Measurements from ENCODE around the gene MAP2.
"Not testable (repeated sequence)": the region's sequence is repeated elsewhere in the genome, so short reads cannot be mapped to it uniquely, and the experiment has no call there.

Gene MAP2

DNA sequence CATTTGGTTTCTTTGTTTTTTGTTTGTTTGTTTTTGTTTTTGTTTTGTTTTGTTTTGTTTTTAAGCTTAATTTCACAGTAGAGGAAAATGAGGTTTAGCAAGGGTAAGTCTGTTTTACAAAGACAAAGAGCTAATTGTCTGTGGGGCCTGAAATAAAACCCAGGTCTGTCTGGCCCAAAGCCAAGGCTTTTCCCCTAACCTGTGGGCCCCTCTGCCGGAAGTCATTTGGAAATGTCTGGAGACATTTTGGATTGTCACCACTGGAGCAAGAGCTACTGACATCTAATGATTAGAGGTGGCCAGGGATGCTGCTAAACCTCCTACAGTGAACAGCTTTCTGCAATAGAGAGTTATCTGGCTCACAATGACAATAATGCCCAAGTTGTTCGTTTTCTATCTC lies 167.2 kb downstream of the MAP2 start:
- DNase-seq (ENCODE audit: low read depth in 2 of 2) = no peak

- no peak for DNase-seq (ENCODE audit: low read depth in 2 of 2)
Observed at GRCh38 chr2:209592106-209592505, 168.3 kb downstream of the MAP2 start.

DNA sequence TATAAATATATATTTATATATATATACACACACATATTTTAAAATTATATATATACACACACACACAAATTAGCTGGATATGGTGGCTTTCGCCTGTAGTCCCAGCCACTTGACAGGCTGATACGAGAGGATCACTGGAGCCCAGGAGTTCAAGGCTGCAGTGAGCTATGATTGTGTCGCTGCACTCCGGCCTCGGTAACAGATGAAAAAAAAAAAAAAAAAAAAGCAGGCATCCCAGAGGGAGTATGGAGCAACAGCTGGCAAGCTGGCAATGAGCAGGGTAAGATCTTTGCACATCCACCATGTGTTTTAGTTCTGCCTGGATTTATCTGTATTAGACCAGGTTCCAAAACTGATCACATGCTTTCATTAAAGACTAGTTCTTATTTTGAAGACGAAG lies 170.1 kb downstream of the MAP2 start:
- no peak for DNase-seq (ENCODE audit: low read depth in 2 of 2)

GRCh38 chr2:209596262-209596661 lies 172.4 kb downstream of the MAP2 start:
- no peak for DNase-seq (ENCODE audit: low read depth in 2 of 2)

DNA sequence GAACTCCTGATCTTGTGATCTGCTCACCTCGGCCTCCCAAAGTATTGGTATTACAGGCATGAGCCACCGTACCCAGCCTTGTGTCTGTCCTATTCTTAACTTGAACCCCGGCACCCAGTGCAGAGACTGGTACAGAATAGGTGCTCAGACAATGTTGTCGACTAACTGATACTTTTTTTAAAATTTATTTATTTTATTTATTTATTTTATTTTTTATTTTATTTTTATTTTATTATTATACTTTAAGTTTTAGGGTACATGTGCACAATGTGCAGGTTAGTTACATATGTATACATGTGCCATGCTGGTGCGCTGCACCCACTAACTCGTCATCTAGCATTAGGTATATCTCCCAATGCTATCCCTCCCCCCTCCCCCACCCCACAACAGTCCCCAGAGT lies 174.4 kb downstream of the MAP2 start:
- not testable (repeated sequence) for DNase-seq (ENCODE audit: low read depth in 2 of 2)

DNA sequence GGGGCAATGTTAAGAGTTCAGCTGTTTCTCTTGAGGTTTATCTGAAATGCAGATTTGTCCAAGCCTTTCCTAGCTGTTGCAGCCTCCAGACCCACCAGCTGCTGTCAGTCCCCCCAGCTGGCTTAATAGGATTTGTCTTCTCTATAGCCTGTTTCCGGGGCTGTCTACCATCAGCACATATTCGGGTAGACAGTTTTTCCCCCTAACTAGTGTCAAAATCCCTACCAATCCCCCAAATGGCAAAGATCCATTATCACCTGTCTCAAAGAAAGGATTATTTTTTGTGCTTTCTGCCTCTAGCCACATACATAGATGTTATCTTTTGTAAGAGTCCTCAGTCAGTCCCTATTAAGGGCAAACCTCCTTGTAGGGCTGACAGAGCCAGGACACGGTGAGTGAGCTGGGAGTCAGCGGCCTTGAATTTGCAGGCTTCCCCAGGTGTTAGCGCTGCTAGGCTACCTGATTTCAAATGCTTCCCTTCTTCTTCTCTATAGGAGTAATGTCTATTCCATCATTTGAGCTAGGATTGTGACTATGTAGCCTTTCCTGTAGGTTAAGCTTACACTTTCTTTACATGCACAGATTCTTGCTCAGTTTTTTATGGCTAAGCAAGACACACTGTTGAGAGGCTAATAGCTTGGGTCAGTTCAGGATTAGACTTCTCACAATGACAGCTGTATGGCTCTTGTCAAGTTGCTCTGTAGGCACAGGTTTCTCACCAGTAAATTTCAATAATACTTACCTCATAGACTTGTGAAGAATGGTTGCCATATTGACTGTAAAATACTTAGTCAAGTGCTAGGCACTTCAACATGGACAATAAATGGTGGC lies 176.7 kb downstream of the MAP2 start:
- DNase-seq (ENCODE audit: low read depth in 2 of 2) = no peak

DNA sequence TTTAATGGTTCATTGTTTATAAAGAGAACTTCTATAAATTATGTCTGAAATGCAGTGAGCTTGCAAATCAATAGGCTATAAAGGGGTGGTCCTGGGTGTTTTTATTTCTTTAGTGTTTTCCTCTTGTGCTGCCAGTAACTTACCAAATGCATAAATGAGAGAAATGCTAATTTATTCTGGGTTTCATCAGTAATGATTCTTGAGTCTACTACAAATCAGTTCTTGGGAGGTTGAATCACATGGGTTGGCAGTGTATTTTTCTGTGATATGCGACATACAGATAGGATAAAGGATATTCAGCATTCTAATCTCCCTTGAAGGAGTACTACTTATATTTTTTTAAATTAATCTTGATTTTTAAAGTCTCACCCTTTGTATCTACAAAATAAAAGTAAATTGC lies 177.7 kb downstream of the MAP2 start:
- DNase-seq (ENCODE audit: low read depth in 2 of 2) = no peak

DNA sequence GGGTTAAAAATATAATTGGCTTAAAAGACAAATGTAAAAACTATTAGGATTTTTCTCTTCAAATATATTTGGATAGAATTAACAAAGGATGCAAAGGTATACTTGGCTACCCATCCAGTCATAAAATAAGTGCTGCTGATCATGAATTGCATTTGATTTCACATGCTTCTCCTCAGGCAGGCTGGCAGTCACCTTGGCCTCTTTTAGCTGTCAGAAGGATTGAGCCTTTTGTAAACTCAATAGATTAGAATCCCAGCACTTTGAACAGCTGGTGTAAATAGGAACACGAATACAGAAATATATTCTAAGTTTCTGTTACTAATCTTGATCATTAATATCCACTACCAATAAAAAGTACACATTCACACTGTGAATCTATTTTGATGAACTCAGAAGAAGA lies 178.4 kb downstream of the MAP2 start:
- no peak for DNase-seq (ENCODE audit: low read depth in 2 of 2)

- no peak for DNase-seq (ENCODE audit: low read depth in 2 of 2)
Observed at GRCh38 chr2:209609531-209609930, 185.7 kb downstream of the MAP2 start.

DNA sequence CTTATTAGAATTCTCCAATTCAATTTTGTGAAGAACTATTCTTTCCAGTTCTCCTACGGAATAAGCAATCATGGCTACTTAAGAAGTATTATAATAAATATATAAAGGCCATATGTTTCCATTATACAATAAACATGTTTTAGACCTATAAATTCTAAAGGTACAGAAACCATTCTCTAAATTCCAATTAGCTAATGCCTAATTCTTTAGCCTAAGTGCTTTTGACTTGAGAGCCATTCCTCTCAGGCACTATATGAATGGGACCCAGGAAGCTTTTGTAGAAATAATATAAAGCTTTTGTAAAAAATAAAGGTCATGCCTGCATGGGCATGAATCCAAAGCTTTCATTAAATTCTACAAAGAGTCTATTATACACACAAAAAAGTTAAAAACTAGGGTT lies 186.8 kb downstream of the MAP2 start:
- no peak for DNase-seq (ENCODE audit: low read depth in 2 of 2)

- no peak for DNase-seq (ENCODE audit: low read depth in 2 of 2)
Observed at GRCh38 chr2:209613649-209614305, 189.9 kb downstream of the MAP2 start.

GRCh38 chr2:209614690-209615369 lies 191.0 kb downstream of the MAP2 start:
- DNase-seq (ENCODE audit: low read depth in 2 of 2) = no peak

GRCh38 chr2:209619782-209620181 lies 195.9 kb downstream of the MAP2 start:
- no peak for DNase-seq (ENCODE audit: low read depth in 2 of 2)

- DNase-seq (ENCODE audit: low read depth in 2 of 2) = no peak
Observed at GRCh38 chr2:209624192-209624938, 200.5 kb downstream of the MAP2 start.

- no peak for DNase-seq (ENCODE audit: low read depth in 2 of 2)
Observed at GRCh38 chr2:209629597-209629996, 205.8 kb downstream of the MAP2 start.

GRCh38 chr2:209633911-209634310 lies 210.1 kb downstream of the MAP2 start:
- DNase-seq (ENCODE audit: low read depth in 2 of 2) = no peak

GRCh38 chr2:209636076-209636475 lies 212.2 kb downstream of the MAP2 start:
- no peak for DNase-seq (ENCODE audit: low read depth in 2 of 2)

DNA sequence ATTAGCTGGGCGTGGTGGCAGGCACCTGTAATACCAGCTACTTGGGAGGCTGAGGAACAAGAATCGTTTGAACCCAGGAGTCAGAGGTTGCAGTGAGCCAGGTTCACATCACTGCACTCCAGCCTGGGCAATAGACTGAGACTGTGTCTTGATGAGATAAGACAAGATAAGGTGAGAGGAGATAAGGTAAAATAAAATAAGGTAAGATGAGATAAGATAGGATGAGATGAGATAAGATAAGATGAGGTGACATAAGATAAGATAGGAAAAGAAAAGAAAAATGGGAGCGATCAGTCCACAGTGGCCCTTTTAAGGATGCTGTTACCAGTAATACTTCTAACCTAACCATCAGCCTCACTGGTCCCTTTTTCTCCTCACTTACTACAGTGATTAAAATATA lies 213.4 kb downstream of the MAP2 start:
- no peak for DNase-seq (ENCODE audit: low read depth in 2 of 2)

DNA sequence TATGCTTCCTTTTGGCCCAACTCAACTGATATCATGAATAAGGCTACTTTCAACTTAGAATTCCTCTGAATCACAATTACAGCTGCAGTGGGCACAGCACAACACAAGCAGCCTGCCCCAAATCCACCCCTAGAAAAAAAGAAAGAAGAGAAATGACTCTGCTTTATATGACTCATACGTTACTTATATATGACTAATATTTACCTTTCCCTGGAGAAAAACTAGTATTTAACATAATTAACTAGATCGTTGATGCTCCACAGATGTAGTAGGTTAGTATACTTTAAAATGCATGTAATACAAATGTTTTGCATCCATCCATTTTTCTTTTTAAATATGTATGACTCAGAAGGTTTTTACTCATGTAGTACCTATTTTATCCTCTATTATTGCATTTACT lies 214.5 kb downstream of the MAP2 start:
- no peak for DNase-seq (ENCODE audit: low read depth in 2 of 2)

GRCh38 chr2:209640358-209640757 lies 216.5 kb downstream of the MAP2 start:
- DNase-seq (ENCODE audit: low read depth in 2 of 2) = no peak

DNA sequence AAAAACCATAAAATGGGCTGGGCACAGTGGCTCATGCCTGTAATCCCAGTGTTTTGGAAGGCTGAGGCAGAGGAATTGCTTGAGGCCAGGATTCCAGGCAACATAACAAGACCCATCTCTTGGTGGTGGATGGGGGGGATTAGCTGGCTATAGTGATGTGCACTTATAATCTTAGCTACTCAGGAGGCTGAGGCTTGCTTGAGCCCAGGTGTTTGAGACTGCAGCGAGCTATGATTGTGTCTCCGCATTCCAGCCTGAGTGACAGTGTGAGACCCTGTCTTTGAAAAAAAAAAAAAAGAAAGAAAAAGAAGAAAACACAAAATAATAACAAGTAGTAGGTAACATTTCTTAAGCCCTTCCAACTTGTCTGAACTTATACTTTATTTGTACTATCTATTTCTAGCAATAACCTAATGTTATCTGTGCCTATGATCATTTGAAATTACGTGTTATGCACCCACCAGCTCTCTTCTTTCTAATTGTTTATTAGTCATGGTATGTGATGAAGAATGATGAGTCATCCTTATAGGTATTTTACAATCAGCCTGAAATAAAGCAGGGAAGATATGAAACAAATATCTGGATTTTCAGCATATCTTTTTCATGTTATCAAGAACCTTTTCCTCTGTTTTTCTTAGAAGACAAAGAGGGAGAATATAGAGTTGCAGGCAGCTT lies 218.4 kb downstream of the MAP2 start:
- DNase-seq (ENCODE audit: low read depth in 2 of 2) = no peak

GRCh38 chr2:209644842-209645241 lies 221.0 kb downstream of the MAP2 start:
- no peak for DNase-seq (ENCODE audit: low read depth in 2 of 2)
